GM19395 (cell line): Measurements from ENCODE around the gene TNNI2.

Experiments used
- ATAC-seq: cut with Tn5 transposase; IDR thresholded peaks from one replicate; pipeline ENCODE4 v1.9.1; 2021; ENCODE audit warnings: mild to moderate bottlenecking, moderate library complexity; ENCODE audit not compliant: unreplicated experiment

Gene TNNI2

GRCh38 chr11:1857064-1857463 lies 18.3 kb downstream of the TNNI2 start:
- ATAC-seq: no peak

DNA sequence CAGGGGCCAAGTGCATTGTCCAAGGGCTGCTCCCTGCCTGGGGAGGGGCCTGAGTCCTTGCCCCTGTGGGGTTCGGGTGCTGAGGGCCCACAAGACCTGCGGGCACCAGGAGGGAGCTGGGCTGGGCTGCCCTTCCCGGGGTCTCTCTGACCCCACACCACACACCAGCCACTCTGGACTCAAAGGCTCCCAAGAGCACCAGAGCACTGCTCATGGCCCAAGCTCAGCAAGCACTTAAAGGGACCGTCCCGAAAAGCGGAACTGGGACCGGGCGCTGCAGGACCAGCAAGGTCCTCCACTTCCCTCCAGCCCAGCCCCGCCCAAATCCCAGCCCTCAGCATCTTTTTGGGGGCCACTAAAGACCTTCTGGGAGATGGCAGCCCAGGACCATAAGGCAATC lies 19.4 kb downstream of the TNNI2 start:
- no peak for ATAC-seq

DNA sequence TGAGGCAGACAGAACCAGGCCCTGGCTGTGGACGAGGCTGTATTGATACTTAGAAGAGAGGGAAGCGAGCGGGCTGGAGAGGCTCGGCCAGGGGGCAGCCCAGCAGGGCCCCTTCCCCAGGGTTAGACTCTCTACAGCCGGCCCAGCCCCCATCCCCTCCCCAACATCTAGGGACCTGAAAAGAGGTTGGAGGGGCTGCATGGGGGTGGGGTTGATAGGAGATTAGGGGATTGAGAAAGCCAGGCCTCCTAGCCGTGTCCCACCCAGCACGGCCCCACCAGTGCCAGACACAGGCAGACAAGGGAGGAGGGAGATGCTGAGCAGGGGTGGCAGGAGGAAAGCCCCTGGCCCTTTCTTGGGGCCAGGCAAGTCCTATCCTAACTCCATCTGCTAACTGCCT lies 19.8 kb downstream of the TNNI2 start:
- no peak for ATAC-seq

DNA sequence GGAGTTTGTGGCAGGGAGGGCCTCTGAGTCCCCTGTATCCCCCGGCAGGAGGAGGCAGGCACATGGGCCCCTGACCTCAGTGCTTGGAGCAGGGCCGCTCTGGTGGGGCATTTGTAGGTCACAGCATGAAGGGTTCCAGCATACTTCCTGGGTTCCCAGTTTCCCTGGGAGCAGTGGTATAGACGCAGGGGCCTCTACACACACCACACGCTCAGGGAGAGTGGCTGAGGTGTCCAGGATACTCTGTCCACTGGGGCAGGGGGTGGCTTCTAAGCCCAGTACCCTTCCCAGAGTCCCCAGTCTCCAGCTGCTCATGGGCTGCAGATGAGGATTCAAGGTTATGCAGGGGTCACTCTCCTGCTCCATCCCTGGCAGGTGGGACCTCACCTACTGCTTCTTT lies 20.2 kb downstream of the TNNI2 start:
- no peak for ATAC-seq

DNA sequence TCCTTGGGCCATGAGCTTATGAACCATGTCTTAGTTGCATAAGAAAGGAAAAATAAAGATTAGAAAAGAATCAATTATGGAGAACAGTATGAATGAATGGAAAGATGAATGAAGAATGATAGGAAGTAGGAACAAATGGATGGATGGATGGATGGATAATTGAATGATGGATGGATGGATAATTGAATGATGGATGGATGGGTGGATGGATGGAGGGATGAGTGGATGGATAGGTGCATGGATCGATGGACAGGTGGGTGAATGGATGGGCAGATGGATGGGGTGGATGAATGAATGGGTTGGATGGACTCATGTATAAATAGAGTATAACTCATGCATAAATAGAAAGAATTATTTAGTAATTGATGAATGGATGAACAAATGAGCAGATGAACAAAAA lies 21.3 kb downstream of the TNNI2 start:
- no peak for ATAC-seq

DNA sequence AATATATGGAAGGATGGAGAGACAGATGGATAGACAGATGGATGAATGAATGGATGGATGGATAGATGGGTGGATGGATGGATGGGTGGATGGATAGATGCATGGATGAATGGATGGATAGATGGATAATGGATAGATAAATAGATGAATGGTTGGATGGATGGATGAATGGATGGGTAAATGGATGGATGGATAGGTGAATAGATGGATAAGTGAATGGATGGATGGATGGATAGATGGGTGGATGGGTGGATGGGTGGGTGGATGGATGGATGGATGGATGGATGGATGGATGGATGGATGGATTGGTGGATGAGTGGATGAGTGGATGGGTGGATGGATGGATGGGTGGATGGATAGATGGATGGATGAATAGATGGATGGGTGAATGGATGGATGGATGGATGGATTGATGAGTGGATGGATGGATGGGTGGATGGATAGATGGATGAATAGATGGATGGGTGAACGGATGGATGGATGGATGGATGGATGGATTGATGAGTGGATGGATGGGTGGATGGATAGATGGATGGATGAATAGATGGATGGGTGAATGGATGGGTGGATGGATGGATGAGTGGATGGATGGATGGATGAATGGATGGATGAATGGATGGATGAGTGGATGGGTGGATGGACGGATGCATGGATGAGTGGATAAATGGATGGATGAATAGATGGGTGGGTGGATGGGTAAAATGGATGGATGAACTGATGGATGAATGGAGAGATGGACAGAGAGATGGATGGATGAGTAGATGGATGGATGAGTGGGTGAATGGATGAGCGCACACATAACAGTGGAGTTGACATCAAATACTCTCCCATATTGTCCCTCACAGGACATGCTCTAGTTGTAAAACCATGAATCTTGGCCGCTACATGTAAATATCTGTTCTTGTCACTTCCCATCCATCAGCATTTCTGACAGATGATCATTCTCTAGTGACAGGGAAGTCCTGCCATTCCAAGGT lies 22.9 kb downstream of the TNNI2 start:
- ATAC-seq: no peak

GRCh38 chr11:1862588-1863351 lies 24.0 kb downstream of the TNNI2 start:
- no peak for ATAC-seq

- ATAC-seq: no peak
These were observed 24.8 kb downstream of the TNNI2 start for GRCh38 chr11:1863352-1864216.

- no peak for ATAC-seq
These were observed 25.4 kb downstream of the TNNI2 start for GRCh38 chr11:1864231-1864630.

GRCh38 chr11:1864831-1865665 lies 26.3 kb downstream of the TNNI2 start:
- ATAC-seq: no peak

DNA sequence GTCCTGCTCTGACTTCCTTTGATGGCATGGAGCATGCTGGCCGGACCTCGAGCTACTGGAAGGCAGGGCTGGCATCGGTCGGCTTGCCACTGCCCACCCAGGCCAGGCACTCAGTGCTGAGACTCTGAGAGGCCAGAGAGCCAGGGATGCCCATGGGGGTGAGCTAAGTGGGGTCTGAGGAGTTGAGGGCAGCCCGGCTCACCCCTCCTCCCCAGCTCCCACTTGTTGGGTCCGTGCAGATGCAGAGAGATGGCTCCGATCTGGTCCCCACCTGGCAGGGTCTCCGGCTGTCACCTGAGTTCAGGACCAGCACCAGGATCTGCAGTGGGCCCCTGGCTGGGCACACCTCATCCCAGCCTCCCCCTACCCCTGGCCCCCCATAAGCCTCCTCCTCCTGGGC lies 27.4 kb downstream of the TNNI2 start:
- ATAC-seq: no peak

DNA sequence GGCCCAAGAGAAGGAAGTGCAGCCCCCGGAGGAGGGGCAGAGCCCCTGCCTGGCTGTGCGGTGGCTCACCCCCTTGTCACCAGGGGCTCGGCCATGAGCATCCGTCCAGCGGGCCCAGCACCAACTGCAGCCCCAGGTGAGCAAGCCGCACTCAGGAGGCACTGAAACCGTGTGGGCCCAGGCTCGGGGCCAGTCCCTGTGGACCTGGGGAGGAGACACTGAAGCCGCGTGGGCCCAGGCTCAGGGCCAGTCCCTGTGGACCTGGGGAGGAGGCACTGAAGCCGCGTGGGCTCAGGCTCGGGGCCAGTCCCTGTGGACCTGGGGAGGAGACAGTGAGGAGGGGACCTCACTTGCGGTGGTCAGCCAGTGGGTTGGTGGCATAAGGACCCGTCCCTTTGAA lies 28.0 kb downstream of the TNNI2 start:
- no peak for ATAC-seq

DNA sequence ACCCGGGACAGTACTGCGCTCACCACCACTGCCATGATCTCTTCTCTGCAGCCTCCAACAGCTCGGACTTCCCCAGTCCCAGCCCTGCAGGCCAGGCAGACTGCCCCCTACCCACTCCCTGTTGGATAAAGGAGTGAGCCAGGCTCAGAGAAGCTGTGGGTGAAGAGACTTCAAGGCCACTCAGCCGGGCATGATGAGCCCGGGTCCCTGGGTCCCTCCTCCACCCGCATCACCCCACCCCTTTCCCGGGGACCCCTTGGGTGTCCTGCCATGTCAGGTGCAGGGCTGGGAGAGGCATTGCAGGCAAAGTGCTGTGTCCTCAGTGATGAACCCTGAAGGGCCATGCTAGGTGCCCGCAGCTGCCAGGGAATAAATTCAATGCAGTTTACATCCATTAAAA lies 28.6 kb downstream of the TNNI2 start:
- no peak for ATAC-seq

GRCh38 chr11:1868056-1868635 lies 29.4 kb downstream of the TNNI2 start:
- no peak for ATAC-seq

DNA sequence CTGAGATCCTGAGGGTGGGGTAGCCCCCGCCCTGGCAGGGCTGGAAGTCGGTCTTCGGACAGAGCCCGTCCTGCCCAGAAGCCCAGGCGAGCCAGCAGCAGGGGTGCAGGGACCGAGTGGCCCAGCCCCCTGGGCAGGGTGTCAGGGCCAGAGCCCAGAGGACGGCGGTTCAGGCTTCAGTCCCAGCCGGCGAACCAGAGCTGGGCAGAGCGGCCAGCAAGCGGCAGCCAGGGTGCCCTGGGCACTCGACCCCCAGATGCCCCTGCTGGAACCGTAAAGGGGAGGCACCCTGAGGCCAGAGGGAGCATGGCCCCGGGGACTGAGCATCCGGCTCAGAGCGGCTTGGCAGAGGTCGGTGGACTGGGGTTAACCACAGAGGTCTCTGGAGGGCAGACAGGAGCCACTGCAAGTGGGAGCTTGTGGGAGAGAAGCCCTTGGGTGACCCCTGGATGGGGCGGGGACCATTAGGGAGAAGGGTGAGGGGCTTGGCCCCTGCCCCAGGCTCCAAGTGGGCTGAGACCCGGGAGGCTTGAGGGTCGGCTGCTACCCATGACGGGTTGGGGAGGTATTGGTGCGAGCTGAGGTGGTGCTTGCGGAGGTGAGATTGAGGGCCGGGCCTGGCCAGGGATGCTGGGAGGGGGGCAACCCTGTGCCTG lies 30.0 kb downstream of the TNNI2 start:
- ATAC-seq: no peak

DNA sequence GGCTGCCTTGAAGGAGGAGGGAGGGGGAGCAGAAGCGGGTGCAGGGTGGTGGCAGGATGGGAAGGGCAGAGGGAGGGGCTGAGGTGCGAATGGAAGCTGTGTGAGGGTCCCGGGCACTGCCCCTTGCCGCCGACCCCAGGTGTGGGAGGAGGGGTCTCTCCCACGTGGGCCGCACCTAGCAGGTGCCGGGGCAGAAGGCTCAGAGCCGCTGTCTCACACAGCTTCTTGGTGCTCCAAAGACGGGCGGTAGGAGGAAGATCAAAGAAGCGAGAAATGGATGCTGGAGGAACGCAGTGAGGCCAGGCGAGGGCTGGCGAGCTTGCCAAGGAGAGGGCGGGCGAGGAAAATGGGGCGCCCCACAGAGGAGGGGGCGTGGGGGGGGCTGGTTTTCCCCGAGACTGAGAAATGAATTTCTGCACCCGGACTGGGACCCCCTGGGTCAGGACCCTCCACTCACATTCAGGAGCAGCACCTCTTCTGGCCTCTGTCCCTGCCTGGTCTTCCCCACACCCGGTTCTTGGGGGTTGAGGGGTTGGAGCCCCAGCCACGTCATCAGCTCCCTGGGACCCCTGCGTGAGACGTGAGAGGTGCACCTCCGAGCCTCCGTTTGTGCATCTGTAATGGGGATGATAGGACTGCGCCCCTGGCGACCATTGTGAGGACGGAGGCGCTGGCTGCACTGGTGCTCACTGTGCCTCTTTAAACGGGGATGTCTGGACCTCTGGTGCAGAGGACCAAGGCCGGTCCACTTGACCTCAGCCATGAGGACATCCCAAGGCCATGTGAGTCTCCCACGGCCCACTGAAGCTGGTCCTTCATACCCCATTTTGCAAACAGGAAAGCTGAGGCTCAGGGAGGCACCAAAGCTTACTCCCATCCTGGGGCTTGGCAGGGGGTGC lies 30.9 kb downstream of the TNNI2 start:
- no peak for ATAC-seq

- no peak for ATAC-seq
These were observed 31.5 kb downstream of the TNNI2 start for GRCh38 chr11:1870326-1870696.

GRCh38 chr11:1870721-1871466 lies 32.1 kb downstream of the TNNI2 start:
- no peak for ATAC-seq
